Astrocyte (in vitro differentiated cells and primary cell): Measurements from ENCODE around the gene ADD3.

Experiments used
- EZH2 ChIP-seq: IDR thresholded peaks from 2 replicates; pipeline ENCODE4 v1.6.1; 2012; ENCODE audit warnings: mild to moderate bottlenecking, low read length, inconsistent platforms; ENCODE audit not compliant: insufficient read depth
- TF ChIP-seq, protein P1 (sequence below): IDR thresholded peaks from 2 replicates; pipeline ENCODE4 v1.5.1; 2011; ENCODE audit warnings: low read depth, mild to moderate bottlenecking, inconsistent platforms, low read length, moderate library complexity; ENCODE audit not compliant: insufficient read depth

DNA sequence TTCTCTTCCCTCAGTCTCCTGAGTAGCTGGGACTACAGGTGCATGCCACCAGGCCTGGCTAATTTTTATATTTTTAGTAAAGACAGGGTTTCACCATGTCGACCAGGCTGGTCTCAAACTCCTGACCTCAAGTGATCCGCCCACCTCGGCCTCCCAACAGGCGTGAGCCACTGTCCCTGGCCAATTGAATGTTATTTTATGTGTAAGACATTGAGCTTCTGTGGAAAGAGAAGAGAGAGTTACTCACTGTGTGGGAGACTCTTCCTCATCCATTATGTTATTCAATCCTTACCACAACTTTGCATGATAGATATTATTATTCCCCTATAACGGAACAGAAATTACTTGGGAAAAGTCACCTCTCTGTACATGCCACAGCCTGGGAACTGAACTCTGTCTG, 167.0 kb downstream of the ADD3 start:
- TF ChIP-seq, protein P1, sequence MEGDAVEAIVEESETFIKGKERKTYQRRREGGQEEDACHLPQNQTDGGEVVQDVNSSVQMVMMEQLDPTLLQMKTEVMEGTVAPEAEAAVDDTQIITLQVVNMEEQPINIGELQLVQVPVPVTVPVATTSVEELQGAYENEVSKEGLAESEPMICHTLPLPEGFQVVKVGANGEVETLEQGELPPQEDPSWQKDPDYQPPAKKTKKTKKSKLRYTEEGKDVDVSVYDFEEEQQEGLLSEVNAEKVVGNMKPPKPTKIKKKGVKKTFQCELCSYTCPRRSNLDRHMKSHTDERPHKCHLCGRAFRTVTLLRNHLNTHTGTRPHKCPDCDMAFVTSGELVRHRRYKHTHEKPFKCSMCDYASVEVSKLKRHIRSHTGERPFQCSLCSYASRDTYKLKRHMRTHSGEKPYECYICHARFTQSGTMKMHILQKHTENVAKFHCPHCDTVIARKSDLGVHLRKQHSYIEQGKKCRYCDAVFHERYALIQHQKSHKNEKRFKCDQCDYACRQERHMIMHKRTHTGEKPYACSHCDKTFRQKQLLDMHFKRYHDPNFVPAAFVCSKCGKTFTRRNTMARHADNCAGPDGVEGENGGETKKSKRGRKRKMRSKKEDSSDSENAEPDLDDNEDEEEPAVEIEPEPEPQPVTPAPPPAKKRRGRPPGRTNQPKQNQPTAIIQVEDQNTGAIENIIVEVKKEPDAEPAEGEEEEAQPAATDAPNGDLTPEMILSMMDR: no peak
- TF ChIP-seq EZH2: no peak
